AG04450 (cell line): ENCODE data around the gene PIK3C2B. TPM values are rescaled to one million over a fixed set of nuclear protein-coding genes. Genes with fewer than 3 reads are reported as not detected.

Experiments
- CTCF ChIA-PET: fragments of 300-600, 350-600 bp; formaldehyde crosslinking; extraction: SDS; loops from one replicate; lab custom pipeline; 2022; ENCODE audit warnings: antibody characterized with exemption, inconsistent platforms; lab: Charles Lee
- POLR2A ChIA-PET: fragments of 350-600 bp; formaldehyde crosslinking; extraction: SDS; loops from one replicate; lab custom pipeline; 2021; ENCODE audit warnings: antibody characterized with exemption, inconsistent platforms; lab: Yijun Ruan, JAX
- DNase-seq: peaks from one replicate; pipeline ENCODE4 v3.0.0-alpha.2; 2011; ENCODE audit warnings: low read depth, low spot score
- H3K27ac ChIP-seq: one replicate; pipeline ENCODE4 v1.5.1; 2012; ENCODE audit warnings: low read depth, low read length, control low read depth
- H3K27me3 ChIP-seq: one replicate; pipeline ENCODE4 v1.6.0; 2012; ENCODE audit warnings: low read length; ENCODE audit not compliant: control insufficient read depth, insufficient read depth
- H3K4me3 ChIP-seq: 2 replicates; pipeline ENCODE4 v1.5.1; 2011; ENCODE audit warnings: mild to moderate bottlenecking, low read depth, low read length, control low read depth
- H3K9me3 ChIP-seq: 2 replicates; pipeline ENCODE4 v1.5.1; 2012; ENCODE audit warnings: low read length; ENCODE audit not compliant: control insufficient read depth, insufficient read depth
- polyA plus RNA-seq: library from polyadenylated mRNA; depleted of rRNA; stranded (reverse); fragments of >200 nt; gene quantifications from 2 replicates; pipeline ENCODE4 v1.2.3, GENCODE V29; 2011
- TF ChIP-seq, protein P1 (sequence below): IDR thresholded peaks from 2 replicates; pipeline ENCODE4 v1.5.1; 2011; ENCODE audit warnings: low read depth, low read length, control low read depth, inconsistent platforms

PIK3C2B gene
- polyA plus RNA-seq, 1 experiment: 4.9 TPM

DNA sequence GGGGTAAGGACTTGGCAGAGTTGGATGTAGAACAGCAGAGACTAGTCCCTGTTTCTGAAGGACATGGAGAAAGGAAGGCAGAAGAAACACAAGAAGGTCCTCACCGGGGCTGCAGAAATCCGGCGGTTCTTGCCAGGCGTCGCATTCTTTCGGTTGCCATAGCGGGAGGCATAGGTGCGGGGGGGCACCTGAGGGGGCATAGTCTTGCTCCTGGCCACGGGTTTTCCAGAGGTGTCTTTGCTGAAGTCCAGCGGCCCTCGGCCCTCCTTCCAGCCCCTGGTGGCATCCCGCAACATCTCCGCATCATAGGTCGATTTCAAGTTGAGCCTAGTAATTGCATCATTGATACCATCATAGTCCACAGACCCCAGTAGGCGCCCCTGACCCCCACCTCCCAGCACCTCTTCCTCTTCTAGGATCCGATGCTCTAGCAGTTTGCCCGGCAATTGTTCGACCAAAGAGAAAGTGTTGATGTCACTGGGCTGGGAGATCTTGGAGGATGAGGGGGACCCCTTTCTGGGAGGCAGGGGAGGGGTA, 25.8 kb downstream of the PIK3C2B start:
- H3K9me3 ChIP-seq: no peaks in the 10 kb centered on the region
- no peak for DNase-seq
- no peak overlapping the region for H3K4me3 ChIP-seq
- H3K27ac ChIP-seq: no peak overlapping the region
- TF ChIP-seq, protein P1, sequence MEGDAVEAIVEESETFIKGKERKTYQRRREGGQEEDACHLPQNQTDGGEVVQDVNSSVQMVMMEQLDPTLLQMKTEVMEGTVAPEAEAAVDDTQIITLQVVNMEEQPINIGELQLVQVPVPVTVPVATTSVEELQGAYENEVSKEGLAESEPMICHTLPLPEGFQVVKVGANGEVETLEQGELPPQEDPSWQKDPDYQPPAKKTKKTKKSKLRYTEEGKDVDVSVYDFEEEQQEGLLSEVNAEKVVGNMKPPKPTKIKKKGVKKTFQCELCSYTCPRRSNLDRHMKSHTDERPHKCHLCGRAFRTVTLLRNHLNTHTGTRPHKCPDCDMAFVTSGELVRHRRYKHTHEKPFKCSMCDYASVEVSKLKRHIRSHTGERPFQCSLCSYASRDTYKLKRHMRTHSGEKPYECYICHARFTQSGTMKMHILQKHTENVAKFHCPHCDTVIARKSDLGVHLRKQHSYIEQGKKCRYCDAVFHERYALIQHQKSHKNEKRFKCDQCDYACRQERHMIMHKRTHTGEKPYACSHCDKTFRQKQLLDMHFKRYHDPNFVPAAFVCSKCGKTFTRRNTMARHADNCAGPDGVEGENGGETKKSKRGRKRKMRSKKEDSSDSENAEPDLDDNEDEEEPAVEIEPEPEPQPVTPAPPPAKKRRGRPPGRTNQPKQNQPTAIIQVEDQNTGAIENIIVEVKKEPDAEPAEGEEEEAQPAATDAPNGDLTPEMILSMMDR: no peak
- CTCF ChIA-PET: no interaction called here
- POLR2A ChIA-PET: no interaction called here
- H3K27me3 ChIP-seq: no peaks in the 10 kb centered on the region

DNA sequence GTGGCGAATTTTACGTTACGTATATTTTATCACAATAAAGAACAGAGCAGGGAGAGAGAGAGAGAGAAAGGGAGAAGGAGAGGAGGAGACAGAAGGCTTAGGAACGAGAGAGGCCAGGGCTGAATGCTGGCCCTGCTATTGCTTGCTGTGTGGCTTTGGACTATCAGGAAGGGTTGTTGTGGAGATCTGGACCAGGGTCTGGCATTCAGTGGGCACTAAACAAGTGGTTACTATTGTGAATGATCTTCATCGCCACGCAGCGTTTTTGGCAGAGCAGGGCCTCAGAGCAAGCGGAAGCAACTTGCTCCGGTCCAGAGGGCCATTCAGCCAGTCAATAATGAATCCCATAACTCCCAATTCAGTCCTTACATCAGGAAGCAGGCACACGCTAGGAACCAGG, 26.4 kb downstream of the PIK3C2B start:
- Histone ChIP-seq H3K27ac (no peak overlapping the region), H3K27me3 (no peaks in the 10 kb centered on the region), H3K9me3 (no peaks in the 10 kb centered on the region), H3K4me3 (no peak overlapping the region)
- TF ChIP-seq, protein P1: no peak
- no peak for DNase-seq
- CTCF ChIA-PET: interaction anchor here (0.7 to 1.6 kb wide), 2 partner anchors 37 to 1220 kb away, joined by 6 read pairs; no protein-coding TSS in a partner anchor
- POLR2A ChIA-PET: interaction anchor here (0.5 kb wide), 1 partner anchor 48 kb away, joined by 3 read pairs; the partner anchor contains the start of gene MDM4

DNA sequence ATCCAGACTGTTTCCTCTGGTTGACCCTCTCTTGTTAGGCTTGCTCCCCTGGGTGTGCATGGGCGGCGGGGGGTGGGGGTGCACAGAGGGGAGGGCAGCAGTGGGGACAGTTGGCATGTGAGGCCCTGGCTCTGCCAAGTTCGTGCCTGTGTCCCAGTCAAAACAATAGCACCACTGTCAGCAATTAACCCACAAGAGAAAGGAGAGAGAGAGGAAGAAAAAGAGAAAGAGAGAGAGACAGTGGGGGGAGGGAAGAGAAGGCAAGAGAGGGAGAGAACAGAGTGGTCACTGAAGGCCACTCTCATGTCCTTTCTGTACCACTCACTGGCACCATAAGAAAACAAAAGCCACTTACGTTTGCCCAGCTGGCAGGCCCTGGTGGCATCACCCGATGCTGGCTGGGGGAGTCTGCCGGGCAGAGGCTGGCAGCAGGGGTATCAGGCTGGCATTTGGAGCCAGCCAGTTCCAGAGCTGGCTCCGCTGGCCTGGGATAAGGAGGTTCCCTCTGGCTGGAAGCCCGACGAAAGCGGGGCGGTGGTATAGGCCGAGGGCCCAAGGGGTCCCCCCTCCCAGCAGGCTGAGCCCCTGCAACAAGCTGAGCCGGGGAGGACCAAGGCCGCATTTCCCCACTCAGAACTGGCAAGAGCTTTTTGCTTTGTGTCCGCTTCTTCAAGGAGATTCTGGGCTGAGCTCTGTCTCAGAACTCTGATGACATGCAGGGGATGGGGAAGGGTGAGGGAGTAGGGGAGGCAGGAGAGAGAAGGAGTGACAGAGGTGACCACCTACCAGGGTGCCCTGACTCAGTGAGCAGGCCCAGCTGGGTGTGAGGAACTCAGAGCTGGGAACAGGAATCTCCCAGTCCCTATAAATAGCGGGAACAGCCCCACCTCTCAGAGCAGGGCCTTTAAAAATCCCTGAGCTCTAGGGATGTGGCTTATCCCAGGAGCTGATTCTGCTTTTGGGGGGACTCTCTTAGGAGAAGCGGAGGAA, 27.9 kb downstream of the PIK3C2B start:
- ChIA-PET POLR2A (interaction anchor here (0.7 to 0.8 kb wide), 3 partner anchors 24 to 27 kb away, joined by 3 to 4 read pairs (median 3); no protein-coding TSS in a partner anchor), CTCF (interaction anchor here (1.4 to 2.1 kb wide), 3 partner anchors 20 to 36 kb away, joined by 6 to 9 read pairs (median 7); no protein-coding TSS in a partner anchor)
- no peak overlapping the region for H3K4me3 ChIP-seq
- H3K27me3 ChIP-seq: no peaks in the 10 kb centered on the region
- TF ChIP-seq, protein P1: no peak
- no peaks in the 10 kb centered on the region for H3K9me3 ChIP-seq
- no peak overlapping the region for H3K27ac ChIP-seq
- DNase-seq: no peak

DNA sequence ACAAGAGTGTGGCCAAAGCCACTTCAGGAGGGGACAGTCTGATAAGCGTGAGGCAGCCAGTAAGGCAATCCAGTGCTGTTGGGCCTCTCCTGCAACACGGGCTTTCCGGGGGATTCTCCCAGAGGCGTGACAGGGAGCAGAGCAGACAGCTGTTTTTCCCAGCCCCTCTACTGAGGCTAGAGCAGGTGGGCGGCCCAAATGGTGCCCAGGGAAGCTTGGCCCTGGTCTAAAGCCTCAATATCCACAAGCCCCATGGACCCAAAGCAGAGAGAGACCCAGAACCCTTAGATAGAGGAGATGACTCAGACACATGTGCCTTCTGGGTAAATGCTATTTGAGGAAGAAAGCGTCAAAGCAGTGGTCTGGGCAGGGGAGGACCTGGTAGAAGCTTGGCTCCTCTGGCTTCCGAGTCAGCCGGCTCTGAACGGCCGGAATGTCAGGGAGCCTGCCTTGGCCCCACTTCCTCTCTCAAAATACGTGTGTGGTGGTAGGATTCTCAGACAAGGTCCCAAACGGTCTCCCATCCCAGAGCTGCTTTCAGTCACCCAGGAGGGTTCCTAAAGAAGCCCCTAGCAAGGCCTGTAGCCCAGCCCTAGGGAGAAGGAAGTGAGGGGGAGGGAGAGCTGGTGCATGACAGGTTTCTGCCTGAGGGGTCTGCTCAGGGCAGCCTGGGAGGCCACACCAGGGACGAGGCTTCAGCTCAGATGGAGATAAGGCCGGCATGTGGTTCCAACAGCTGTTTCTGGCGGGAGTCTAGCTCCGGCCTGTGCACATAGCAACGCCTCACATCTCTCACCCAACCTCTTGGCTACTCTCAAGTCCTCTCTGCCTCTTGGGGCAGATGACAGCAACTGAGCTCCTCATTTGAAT, 28.8 kb downstream of the PIK3C2B start:
- ChIA-PET CTCF (interaction anchor here (1.4 to 2.4 kb wide), 3 partner anchors 19 to 34 kb away, joined by 7 to 11 read pairs (median 9); no protein-coding TSS in a partner anchor), POLR2A (interaction anchor here (0.7 kb wide), 1 partner anchor 27 kb away, joined by 3 read pairs; no protein-coding TSS in a partner anchor)
- no peak overlapping the region for H3K4me3 ChIP-seq
- H3K27me3 ChIP-seq: no peaks in the 10 kb centered on the region
- no peaks in the 10 kb centered on the region for H3K9me3 ChIP-seq
- no peak for DNase-seq
- H3K27ac ChIP-seq: no peak overlapping the region
- TF ChIP-seq, protein P1: no peak
